ENCODE measurements around the gene ZNF804A. TPM values are rescaled to one million over a fixed set of nuclear protein-coding genes. Genes with fewer than 3 reads are reported as not detected.

The ZNF804A gene
- total RNA-seq, 1 experiment from 2014 or later, result 3.4 TPM

DNA sequence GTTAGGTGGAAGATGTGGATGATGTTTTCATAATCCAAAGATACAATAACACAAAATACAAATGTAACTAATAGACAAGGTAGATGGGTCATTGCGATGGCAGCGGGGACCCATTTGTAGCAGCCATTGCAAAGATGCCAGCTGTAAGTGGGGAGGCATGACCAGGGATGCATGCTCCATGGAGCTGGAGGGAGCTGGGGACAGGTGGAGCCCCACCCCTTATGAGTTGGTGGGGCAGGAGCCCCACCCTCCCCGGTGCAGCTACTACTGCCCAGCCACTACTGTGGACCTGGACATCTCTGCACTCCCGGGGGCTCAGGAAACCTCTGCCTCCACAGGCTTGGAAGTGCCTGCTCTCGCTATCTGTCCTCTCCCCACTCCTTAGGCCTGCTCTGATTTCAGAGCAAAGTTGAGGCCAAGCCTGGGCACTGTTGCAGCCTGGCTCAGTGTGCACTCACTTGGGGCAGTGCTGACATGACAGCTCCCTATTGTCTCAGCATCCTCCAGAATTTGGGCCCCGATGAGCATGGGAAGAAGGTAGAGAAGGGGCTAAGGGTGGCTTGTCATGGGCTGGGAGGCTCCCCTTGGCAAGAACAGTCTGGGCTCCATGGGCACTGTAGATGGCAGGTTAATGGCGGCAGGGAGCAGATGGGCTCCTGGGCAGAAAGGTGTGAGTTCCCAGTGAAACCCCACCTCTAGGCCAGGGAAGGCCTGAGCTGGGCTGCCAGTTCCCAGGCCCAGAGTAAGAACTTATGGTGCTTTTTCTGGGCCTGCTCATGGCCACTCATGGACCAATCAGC lies 81.1 kb downstream of the ZNF804A start:
- CTCF ChIA-PET, result no interaction called here
- DNase-seq (ENCODE audit: low spot score), result no peak
- TF ChIP-seq, protein P1, sequence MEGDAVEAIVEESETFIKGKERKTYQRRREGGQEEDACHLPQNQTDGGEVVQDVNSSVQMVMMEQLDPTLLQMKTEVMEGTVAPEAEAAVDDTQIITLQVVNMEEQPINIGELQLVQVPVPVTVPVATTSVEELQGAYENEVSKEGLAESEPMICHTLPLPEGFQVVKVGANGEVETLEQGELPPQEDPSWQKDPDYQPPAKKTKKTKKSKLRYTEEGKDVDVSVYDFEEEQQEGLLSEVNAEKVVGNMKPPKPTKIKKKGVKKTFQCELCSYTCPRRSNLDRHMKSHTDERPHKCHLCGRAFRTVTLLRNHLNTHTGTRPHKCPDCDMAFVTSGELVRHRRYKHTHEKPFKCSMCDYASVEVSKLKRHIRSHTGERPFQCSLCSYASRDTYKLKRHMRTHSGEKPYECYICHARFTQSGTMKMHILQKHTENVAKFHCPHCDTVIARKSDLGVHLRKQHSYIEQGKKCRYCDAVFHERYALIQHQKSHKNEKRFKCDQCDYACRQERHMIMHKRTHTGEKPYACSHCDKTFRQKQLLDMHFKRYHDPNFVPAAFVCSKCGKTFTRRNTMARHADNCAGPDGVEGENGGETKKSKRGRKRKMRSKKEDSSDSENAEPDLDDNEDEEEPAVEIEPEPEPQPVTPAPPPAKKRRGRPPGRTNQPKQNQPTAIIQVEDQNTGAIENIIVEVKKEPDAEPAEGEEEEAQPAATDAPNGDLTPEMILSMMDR (conservative IDR thresholded peaks at IDR 0.05; ENCODE audit: low read depth, low read length), result no peak
- no peak for TF ChIP-seq EZH2 (IDR thresholded peaks at IDR 0.05; ENCODE audit: borderline replicate concordance, low read depth, low read length, poor library complexity, severe bottlenecking)
- peaks cover 7% of the 10 kb centered on the region for H3K9me3 ChIP-seq (ENCODE audit: low read depth, low read length, poor library complexity, severe bottlenecking)
- POLR2A ChIA-PET (ENCODE audit: low non-redundant PET), result no interaction called here
- no peak overlapping the region for H3K4me3 ChIP-seq (ENCODE audit: low read depth, low read length, poor library complexity, severe bottlenecking)
- H3K27me3 ChIP-seq (replicated peaks; ENCODE audit: insufficient read depth, low read depth, low read length, poor library complexity), result no peaks in the 10 kb centered on the region
- intact Hi-C loops (cut with micrococcal nuclease; ENCODE audit: unreplicated experiment), result no loop called here
- no peaks in the 10 kb centered on the region for H3K36me3 ChIP-seq (ENCODE audit: insufficient read depth, low read length, poor library complexity, severe bottlenecking)
- no TSS peak for BruUV-seq (replicated peaks)
- no peak overlapping the region for H3K27ac ChIP-seq (ENCODE audit: low read depth, low read length, poor library complexity, severe bottlenecking)
- H3K4me1 ChIP-seq (ENCODE audit: insufficient read depth, low read length, poor library complexity, severe bottlenecking), result no peaks in the 10 kb centered on the region

DNA sequence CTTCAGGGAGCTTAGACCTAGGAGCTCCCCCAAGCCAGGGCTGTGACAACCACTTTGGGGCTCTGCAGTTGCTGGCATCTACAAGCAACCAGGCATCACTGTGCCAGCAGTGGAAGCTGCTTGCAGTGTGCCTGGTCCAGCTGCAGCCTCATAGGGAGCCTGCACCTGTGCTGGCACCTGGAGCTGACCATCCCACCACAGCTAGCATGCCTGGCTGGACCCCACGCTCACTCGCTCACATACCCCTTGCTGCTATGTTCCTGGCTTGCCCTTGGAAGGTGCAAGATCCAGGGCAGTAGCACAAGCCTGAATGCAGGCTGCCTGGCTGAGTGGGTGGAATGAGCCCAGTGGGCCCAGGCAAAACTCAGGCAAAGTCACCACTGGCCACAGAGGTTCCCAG lies 82.5 kb downstream of the ZNF804A start:
- ChIA-PET POLR2A (ENCODE audit: low non-redundant PET) (no interaction called here), CTCF (no interaction called here)
- H3K4me3 ChIP-seq (ENCODE audit: low read depth, low read length, poor library complexity, severe bottlenecking), result no peak overlapping the region
- H3K36me3 ChIP-seq (ENCODE audit: insufficient read depth, low read length, poor library complexity, severe bottlenecking), result no peaks in the 10 kb centered on the region
- TF ChIP-seq, protein P1 (conservative IDR thresholded peaks at IDR 0.05; ENCODE audit: low read depth, low read length), result no peak
- peaks cover 7% of the 10 kb centered on the region for H3K9me3 ChIP-seq (ENCODE audit: low read depth, low read length, poor library complexity, severe bottlenecking)
- intact Hi-C loops (cut with micrococcal nuclease; ENCODE audit: unreplicated experiment), result no loop called here
- no TSS peak for BruUV-seq (replicated peaks)
- H3K27ac ChIP-seq (ENCODE audit: low read depth, low read length, poor library complexity, severe bottlenecking), result no peak overlapping the region
- DNase-seq (ENCODE audit: low spot score), result no peak
- H3K27me3 ChIP-seq (replicated peaks; ENCODE audit: insufficient read depth, low read depth, low read length, poor library complexity), result no peaks in the 10 kb centered on the region
- H3K4me1 ChIP-seq (ENCODE audit: insufficient read depth, low read length, poor library complexity, severe bottlenecking), result no peaks in the 10 kb centered on the region

DNA sequence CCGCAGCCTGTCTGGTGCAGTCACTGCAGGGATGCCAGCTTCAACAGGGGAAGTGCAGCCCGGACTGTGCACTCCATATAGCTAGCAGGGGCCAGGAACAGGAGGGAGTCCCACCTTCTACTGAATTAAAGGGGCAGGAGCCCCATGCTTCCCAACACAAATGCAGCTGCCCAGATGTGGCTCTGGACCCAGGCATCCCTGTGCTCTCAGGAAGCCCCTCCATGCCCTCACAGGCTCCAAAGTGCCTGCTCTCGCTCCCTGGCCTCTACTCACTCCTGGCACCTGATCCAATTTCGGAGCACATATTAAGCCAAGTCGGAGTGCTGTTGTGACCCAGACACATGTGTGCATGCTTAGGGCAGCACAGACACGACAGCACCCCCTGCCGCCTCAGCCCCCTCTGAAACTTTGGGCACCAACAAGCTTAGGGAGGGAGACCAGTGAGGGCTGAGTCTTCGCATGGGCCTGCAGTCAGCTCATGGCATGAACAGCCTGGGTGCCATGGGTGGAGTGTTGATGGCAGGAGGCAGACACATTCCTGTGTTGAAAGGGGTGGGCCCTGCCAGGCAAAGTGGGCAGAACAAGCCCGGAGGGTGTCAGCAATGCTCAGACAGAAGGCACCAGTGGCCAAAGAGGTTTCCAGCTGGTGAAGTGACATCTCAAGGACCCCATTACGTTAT lies 83.5 kb downstream of the ZNF804A start:
- Histone ChIP-seq H3K27me3 (replicated peaks; ENCODE audit: insufficient read depth, low read depth, low read length, poor library complexity) (no peaks in the 10 kb centered on the region), H3K36me3 (ENCODE audit: insufficient read depth, low read length, poor library complexity, severe bottlenecking) (no peaks in the 10 kb centered on the region), H3K4me3 (ENCODE audit: low read depth, low read length, poor library complexity, severe bottlenecking) (no peak overlapping the region), H3K27ac (ENCODE audit: low read depth, low read length, poor library complexity, severe bottlenecking) (no peak overlapping the region), H3K9me3 (ENCODE audit: low read depth, low read length, poor library complexity, severe bottlenecking) (peaks cover 7% of the 10 kb centered on the region), H3K4me1 (ENCODE audit: insufficient read depth, low read length, poor library complexity, severe bottlenecking) (no peaks in the 10 kb centered on the region)
- intact Hi-C loops (cut with micrococcal nuclease; ENCODE audit: unreplicated experiment), result no loop called here
- ChIA-PET CTCF (no interaction called here), POLR2A (ENCODE audit: low non-redundant PET) (no interaction called here)
- BruUV-seq (replicated peaks), result no TSS peak
- no peak for DNase-seq (ENCODE audit: low spot score)
- TF ChIP-seq, protein P1 (conservative IDR thresholded peaks at IDR 0.05; ENCODE audit: low read depth, low read length), result no peak
- TF ChIP-seq EZH2 (IDR thresholded peaks at IDR 0.05; ENCODE audit: borderline replicate concordance, low read depth, low read length, poor library complexity, severe bottlenecking), result no peak
